Thyroid gland (tissue), 4 donors: Measurements from ENCODE around the gene PPM1H. TPM values are rescaled to one million over a fixed set of nuclear protein-coding genes. Genes with fewer than 3 reads are reported as not detected.

Experiments
- DNase-seq, 2 donors: peaks; one replicate each; pipeline ENCODE4 v3.0.0-alpha.2; 2019
- H3K27ac ChIP-seq, 3 donors: fragments of 200-600 bp; sonication (generic); 1 replicate in 2 of 3; 2 replicates in 1 of 3; pipeline ENCODE4 v1.5.1; 2016 to 2019; ENCODE audit warnings: mild to moderate bottlenecking in 1 of 3, moderate library complexity in 1 of 3
- H3K27me3 ChIP-seq: fragments of 200-600 bp; sonication (generic); one replicate; pipeline ENCODE4 v1.5.1; 2019
- H3K36me3 ChIP-seq, 2 donors: fragments of 200-600 bp; sonication (generic); one replicate each; pipeline ENCODE4 v1.5.1; 2016 to 2019
- H3K4me1 ChIP-seq, 2 donors: fragments of 200-600 bp; sonication (generic); one replicate each; pipeline ENCODE4 v1.5.1; 2017 to 2019
- H3K4me3 ChIP-seq, 3 donors: fragments of 200-600 bp; sonication (generic); replicated peaks in 1 of 3; 1 replicate in 2 of 3; 2 replicates in 1 of 3; pipeline ENCODE4 v1.5.1; 2016; ENCODE audit warnings: mild to moderate bottlenecking in 1 of 3
- H3K9me3 ChIP-seq: fragments of 200-600 bp; sonication (generic); one replicate; pipeline ENCODE4 v1.5.1; 2017
- CTCF ChIP-seq, 6 experiments: fragments of 200-600 bp in 3 of 6; fragments of 450-650 bp in 3 of 6; sonication (generic) in 3 of 6; IDR thresholded peaks; one replicate each; pipeline ENCODE4 v1.5.1; 2016 to 2019; ENCODE audit warnings: antibody characterized with exemption in 6 of 6, mild to moderate bottlenecking in 2 of 6, inconsistent platforms in 1 of 6, moderate library complexity in 1 of 6
- POLR2A ChIP-seq, 2 donors: fragments of 450-650 bp; IDR thresholded peaks; one replicate each; pipeline ENCODE4 v1.6.1; 2017; ENCODE audit warnings: antibody characterized with exemption in 2 of 2, mild to moderate bottlenecking in 2 of 2, moderate library complexity in 1 of 2
- WGBS, 2 donors: methylation state at CpG; one replicate each; pipeline ENCODE4 v1.1.5; 2017; 5-methylcytosine and 5-hydroxymethylcytosine counted together
- intact Hi-C: fragments of 100-400 bp; cut with DNase I; formaldehyde crosslinking; loops from one replicate; pipeline ENCODE4 v1.15.1; 2023
- total RNA-seq, 4 donors: library from RNA; depleted of rRNA; stranded (reverse); fragments of >200 nt; gene quantifications; one replicate each; pipeline ENCODE4 v1.2.3, GENCODE V29; 2016

PPM1H gene
- total RNA-seq, 4 donors from 2014 or later: 3.9 to 12.7 (median 9.0) TPM

GRCh38 chr12:62977418-62977817, 42.5 kb upstream of the PPM1H start:
- Histone ChIP-seq H3K4me1 (no peaks in the 10 kb centered on the region), H3K27me3 (no peaks in the 10 kb centered on the region), H3K27ac (no peak overlapping the region), H3K36me3 (no peaks in the 10 kb centered on the region), H3K9me3 (no peaks in the 10 kb centered on the region), H3K4me3 (no peak overlapping the region)
- intact Hi-C loops: no loop called here
- TF ChIP-seq CTCF (IDR thresholded peaks at IDR 0.05): no peak
- no peak for TF ChIP-seq POLR2A (IDR thresholded peaks at IDR 0.05)
- 71 to 83% methylated on average over 5 of the region's 5 CpGs for WGBS, 2 donors
- DNase-seq: no peak

GRCh38 chr12:62976110-62976662, 41.2 kb upstream of the PPM1H start:
- TF ChIP-seq CTCF (IDR thresholded peaks at IDR 0.05): no peak
- no peak for TF ChIP-seq POLR2A (IDR thresholded peaks at IDR 0.05)
- no peak for DNase-seq
- Histone ChIP-seq H3K4me3 (no peak overlapping the region), H3K4me1 (no peaks in the 10 kb centered on the region), H3K9me3 (no peaks in the 10 kb centered on the region), H3K36me3 (no peaks in the 10 kb centered on the region), H3K27ac (no peak overlapping the region), H3K27me3 (no peaks in the 10 kb centered on the region)
- 94 to 95% methylated on average over 4 of the region's 4 CpGs for WGBS, 2 donors
- intact Hi-C loops: no loop called here

- no peak for TF ChIP-seq POLR2A (IDR thresholded peaks at IDR 0.05)
- TF ChIP-seq CTCF (IDR thresholded peaks at IDR 0.05): no peak
- H3K9me3 ChIP-seq: no peaks in the 10 kb centered on the region
- H3K27ac ChIP-seq: no peak overlapping the region
- no peak overlapping the region for H3K4me3 ChIP-seq
- DNase-seq: no peak
- intact Hi-C loops: no loop called here
- no peaks in the 10 kb centered on the region for H3K36me3 ChIP-seq
- H3K27me3 ChIP-seq: no peaks in the 10 kb centered on the region
- no peaks in the 10 kb centered on the region for H3K4me1 ChIP-seq
- 90 to 100% methylated on average over 1 of the region's 1 CpG for WGBS, 2 donors
Measured at GRCh38 chr12:62971769-62972525, 37.0 kb upstream of the PPM1H start.

GRCh38 chr12:62969695-62970094, 34.7 kb upstream of the PPM1H start:
- H3K27ac ChIP-seq: no peak overlapping the region
- intact Hi-C loops: no loop called here
- TF ChIP-seq POLR2A (IDR thresholded peaks at IDR 0.05) (no peak), CTCF (IDR thresholded peaks at IDR 0.05) (no peak)

GRCh38 chr12:62967701-62968100, 32.8 kb upstream of the PPM1H start:
- Histone ChIP-seq H3K36me3 (no peaks in the 10 kb centered on the region), H3K9me3 (no peaks in the 10 kb centered on the region), H3K4me3 (no peak overlapping the region), H3K4me1 (no peaks in the 10 kb centered on the region), H3K27ac (no peak overlapping the region), H3K27me3 (no peaks in the 10 kb centered on the region)
- 81 to 85% methylated on average over 2 of the region's 2 CpGs for WGBS, 2 donors
- DNase-seq: no peak
- no peak for TF ChIP-seq POLR2A (IDR thresholded peaks at IDR 0.05)
- TF ChIP-seq CTCF (IDR thresholded peaks at IDR 0.05): no peak
- intact Hi-C loops: no loop called here

More at GRCh38 chr12:62969695-62970094, 34.7 kb upstream of the PPM1H start:
- H3K4me3 ChIP-seq: no peak overlapping the region
- H3K27me3 ChIP-seq: no peaks in the 10 kb centered on the region
- H3K9me3 ChIP-seq: no peaks in the 10 kb centered on the region
- 88% methylated on average over 7 of the region's 7 CpGs for WGBS, 2 donors
- H3K36me3 ChIP-seq: no peaks in the 10 kb centered on the region
- DNase-seq: no peak
- no peaks in the 10 kb centered on the region for H3K4me1 ChIP-seq
